Activated CD4-positive, alpha-beta T cell treated with anti-CD3 and anti-CD28 coated beads for 4 hours (primary cell): ENCODE measurements around the gene ZNF880.
A peak's percentile ranks its signal among the peaks of the same experiment; 100 is the strongest.
"Not testable (repeated sequence)": the region's sequence is repeated elsewhere in the genome, so short reads cannot be mapped to it uniquely, and the experiment has no call there.

ENCODE experiments used
- DNase-seq, 2 donors: peaks; one replicate each; pipeline ENCODE4 v3.0.0-alpha.2; 2020

The ZNF880 gene

DNA sequence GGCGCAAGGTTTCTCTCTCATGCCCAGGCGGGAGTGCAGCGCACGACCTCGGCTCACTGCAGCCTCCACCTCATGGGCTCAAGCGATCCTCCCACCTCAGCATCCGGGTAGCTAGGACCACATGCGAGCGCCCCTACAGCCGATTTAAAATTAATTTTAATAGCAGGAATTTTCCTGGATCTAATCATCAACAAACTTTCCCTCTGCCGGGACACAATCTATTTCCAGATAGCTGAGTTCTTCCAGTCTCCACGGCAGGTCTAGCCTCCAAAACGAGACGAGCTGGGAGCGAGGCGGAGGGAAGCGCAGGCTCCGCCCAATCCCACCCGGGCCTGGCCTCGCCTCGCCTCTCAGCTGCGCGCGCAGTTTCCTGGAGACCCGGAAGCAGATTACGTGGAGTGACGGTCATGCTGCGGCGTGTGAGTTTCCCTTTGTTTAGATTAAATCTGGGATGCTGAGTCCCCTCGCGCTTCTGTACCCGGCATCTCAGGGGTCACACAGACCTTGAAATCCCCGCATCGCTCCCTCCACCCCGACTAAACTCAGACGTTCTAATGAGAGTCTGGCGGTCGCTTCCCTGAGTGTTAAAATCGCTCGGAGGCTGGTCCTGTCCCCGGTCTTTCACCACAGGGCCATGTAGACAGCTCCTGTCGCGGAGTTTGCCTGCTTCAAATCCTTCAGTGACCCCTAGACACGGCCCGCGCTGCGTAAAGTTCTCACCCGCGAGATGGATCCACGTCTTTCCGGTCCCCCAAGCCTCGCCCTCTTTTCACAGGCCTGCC, at the start of gene ZNF880:
TSS of gene ZNF880 (plus strand) at position 365 of the 782 bp plus-strand sequence. CDS start at position 408, 43 bp downstream.
- DNase-seq: peak; percentile 92 to 93

DNA sequence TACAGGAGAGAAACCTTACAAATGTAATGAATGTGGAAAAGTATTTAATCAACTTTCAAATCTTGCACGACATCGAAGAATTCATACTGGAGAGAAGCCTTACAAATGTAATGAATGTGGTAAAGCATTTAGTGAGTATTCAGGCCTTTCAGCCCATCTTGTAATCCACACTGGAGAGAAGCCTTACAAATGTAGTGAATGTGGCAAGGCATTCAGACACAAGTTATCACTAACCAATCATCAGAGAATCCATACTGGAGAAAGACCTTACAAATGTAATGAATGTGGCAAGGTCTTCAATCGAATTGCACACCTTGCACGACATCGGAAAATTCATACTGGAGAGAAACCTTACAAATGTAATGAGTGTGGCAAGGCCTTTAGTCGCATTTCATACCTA, 47.3 kb upstream of the ZNF880 start:
- DNase-seq: no peak

DNA sequence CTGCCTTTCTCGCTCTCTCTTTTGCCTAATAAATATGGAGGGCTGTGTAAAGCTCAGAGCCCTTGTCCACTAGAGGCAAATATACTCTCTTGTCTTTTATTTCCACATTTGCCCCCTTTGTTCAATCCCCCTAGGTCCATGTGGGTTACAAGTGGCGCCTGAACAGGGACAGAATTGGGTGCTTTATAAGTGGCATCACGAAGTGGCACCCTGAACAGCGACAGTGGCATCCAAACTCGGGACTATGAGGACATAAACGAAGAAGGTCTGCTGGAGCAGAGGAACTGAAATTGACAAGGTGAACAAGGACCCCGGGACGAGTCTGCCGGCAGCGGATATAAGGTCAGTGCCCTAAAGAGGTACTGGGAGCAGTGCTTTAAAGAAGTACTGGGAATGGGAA, 38.0 kb upstream of the ZNF880 start:
- DNase-seq: no peak

DNA sequence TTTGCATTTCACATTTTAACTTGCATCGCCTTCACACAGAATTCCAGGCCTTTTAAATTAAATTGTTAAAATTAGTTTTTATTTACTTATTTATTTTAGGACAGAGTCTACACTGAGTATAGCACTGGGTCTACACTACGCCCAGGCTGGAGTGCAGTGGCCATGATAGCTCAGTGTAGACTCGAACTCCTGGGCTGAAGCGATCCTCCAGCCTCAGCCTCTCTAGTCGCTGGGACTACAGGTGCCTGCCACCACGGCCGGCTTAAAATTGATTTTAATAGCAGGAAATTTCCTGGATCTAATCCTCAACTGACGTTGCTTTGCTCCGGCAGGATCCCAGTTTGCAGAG, 34.0 kb upstream of the ZNF880 start:
- DNase-seq: no peak

DNA sequence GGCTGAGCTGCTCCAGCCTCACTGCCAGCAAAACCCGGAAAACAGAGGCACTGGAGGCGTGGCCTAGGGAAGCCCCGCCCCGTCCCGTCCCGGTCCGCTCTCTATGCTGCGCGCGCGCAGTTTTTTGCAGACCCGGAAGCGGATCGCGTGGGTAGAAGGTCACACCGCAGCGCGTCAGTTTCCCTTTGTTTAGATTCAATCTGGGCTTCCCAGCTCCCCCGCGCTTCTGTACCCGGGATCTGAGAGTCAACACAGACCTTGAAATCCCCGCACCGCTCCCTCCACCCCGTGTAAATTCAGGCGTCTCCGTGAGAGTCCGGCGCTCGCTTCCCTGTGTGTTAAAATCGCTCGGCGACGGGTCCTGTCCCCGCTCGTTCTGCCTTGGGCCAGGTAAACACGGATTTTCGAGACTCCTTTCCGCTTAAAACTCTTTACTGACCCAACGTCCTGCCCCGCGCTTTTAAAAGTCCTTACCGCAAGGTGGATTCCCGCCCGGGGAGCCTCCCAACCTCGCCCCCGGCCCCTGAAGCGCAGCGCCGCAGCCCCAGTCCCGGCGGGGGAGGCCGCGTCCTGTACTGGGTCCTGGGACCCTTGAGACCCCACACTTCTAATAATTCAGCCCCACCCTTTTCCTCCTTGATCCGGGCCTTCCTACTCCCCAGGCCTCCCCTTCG, 33.5 kb upstream of the ZNF880 start, which contains the start of gene ZNF610:
TSS of gene ZNF610 (plus strand) at position 127 of the 674 bp plus-strand sequence. CDS start 12,930 bp downstream, outside the sequence.
- DNase-seq: peak; percentile 84 to 87

DNA sequence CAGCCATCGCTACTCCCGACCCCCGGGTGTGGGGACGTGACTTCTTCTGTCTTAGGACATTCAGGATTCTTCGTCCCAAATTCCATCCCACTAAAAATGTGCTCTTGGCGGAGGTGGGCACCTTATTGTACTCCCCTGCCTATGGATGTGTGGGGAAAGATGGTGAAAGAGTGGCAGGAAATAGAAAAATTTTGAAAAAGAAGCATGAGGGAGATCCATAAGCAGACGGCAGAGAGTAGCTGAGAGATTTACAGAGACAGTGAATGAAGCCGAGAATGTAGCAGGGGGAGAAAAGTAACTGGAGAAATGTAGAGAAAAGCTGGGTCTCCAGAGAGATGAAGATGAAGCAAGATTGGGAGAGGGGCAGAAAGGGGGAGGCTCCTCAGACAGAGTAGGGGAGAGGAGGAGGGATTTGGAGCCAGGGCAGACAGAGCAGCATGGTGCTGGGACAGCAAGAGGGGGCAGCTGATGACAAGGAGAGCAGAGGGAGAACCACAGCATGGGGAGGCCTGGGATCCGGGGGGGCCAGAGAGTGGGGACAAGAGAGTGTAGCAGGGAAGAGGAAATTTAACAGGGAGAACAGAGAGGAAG, 32.8 kb upstream of the ZNF880 start:
- DNase-seq: no peak

DNA sequence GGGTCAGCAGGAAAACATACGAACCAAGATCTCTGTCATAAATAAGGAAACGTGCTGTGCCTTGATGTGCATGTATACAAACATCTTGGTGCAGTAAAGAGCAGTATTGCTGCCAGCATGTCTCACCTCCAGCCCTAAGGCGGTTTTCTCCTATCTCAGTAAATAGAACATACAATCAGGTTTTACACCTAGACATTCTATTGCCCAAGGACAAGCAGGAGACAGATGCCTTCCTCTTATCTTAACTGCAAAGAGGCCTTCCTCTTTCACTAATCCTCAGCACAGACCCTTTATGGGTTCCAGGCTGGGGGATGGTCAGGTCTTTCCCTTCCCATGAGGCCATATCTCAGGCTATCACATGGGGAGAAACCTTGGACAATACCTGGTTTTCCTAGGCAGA, 30.7 kb upstream of the ZNF880 start:
- not testable (repeated sequence) for DNase-seq

DNA sequence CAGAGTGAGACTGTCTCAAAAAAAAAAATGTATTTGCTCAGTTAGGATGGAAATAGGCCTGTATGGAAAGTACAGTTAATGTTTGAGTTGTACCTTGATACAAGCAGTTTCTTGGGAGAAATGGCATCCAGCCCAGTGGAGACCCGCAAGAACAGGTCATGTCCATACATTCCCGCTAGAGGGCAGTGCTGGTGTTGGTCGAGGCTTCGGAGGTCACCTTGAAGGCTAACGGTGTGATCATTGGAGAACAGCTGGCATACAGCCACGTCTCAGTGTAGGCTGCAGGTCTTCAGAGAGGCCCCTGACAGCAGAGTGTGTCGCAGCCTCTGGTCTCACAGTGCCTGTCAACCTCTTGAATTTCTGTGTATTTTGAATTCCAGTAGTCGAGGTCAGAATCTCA, 26.2 kb upstream of the ZNF880 start:
- DNase-seq: peak; percentile 42 to 54

DNA sequence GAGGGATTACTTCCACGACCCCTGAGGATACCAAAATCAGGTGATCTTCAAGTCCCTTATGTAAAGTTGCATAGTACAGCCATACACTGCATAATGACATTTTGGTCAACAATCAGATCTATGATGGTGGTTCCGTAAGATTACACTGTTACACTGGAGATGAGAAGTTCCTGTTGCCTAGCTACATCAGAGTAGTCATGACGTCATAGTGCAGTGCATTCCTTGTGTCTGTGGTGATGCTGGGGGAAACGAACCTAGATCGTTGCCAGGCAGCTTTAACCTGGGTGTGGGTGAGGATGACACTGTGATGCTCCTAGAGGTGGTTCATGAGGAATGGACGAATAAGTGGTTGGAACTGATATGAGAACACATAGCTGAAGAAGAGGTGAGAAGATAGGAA, 24.6 kb upstream of the ZNF880 start:
- no peak for DNase-seq

DNA sequence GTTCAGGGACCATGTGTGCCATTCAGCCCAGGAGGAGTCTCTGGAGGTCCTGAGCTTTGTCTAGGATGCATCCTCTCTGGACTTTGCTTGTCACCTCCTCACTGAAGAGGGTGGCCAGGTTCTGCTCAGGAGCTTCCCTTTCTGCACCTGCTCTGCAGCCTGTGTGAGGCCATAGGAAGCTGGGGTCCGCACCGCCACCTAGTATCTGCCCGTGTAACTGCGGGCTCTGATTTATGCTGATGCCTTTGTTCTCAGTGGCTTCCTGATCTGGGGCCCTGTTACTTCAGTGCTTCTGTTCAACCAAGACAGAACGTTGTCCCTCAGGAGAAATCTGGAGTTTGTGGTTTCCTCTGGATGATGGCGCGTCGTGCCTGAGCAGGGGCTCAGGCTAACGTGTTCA, 18.2 kb upstream of the ZNF880 start:
- DNase-seq: no peak

DNA sequence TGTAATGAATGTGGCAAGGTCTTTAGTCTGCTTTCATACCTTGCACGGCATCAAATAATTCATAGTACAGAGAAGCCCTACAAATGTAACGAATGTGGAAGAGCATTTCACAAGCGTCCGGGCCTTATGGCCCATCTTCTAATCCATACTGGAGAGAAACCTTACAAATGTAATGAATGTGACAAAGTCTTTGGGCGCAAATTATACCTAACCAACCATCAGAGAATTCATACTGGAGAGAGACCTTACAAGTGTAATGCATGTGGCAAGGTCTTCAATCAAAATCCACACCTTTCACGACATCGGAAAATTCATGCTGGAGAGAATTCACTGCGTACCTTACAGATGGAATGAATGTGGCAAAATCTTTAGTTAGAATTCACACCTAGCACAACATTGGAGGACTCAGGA, 3.3 kb upstream of the ZNF880 start:
- no peak for DNase-seq

DNA sequence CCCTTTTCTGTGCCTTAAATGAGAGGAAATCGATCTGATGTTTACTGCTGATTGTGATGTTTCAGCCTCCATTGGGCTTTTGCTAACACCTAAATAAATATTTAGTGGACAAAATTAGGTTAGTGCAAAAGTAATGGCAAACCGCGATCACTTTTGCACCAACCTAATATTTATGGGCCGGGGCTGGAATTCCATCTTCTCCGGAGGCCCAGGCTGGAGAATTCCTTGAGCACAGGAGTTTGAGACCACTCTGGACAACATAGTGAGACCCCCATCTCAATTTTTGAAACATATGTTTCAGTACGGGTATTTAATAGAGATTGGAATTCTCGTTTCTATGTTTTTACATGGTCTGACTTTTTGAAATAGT, 603 bp downstream of the ZNF880 start:
- DNase-seq: no peak

DNA sequence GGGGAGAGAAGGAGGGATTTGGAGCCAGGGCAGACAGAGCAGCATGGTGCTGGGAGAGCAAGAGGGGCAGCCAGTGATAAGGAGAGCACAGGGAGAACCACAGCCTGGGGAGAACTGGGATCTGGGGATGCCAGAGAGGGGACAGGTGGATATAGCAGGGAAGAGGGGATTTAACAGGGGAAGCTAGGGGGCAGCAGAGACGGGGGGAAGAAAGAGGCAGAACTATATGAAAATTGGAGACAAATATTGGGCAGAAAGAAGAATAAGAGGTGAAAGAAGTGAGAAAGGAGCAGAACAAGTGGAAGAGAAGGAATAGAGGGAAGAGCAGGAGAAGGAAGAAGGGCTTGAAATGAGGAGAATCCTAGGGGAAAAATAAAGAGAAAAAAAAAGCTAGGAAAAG, 21.4 kb downstream of the ZNF880 start:
- no peak for DNase-seq

DNA sequence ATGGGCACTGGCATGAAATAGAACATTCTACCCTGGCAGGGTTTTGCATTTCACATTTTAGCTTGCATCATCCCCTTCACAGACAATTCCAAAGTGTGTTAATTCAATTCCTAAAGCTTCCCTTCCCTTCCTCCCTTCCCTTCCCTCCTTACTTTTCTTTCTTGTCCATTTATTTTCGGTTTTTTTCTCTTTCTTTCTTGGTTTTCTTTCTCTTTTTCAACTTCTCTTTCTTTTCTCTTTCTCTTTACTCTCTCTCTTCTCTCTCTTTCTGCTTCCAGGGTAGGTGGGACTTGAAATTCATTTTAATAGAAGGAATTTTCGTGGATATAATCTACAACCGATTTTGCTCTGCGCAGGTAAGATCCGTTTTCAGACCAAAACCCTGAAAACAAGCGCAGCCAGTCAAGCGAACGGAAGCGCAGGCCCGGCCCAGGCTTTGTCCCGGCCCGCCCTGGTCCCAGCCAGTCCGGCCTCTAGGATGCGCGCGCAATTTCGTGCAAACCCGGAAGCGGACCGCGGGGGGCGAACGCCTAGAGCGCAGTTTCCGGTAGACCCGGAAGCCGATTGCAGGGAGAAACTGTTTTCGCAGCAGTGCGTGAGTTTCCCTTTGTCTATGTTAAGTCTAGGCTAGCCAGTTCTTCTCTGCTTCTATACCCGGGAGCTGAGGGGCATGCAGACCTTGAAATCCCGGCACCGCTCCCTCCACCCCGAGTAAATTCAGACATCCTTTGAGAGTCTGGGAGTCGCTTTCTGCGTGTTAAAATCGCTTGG, 27.8 kb downstream of the ZNF880 start, which contains the start of gene ZNF528:
TSS of gene ZNF528 (plus strand) at position 540 of the 771 bp plus-strand sequence. CDS start 4,165 bp downstream, outside the sequence.
- DNase-seq: peak; percentile 93 to 94

DNA sequence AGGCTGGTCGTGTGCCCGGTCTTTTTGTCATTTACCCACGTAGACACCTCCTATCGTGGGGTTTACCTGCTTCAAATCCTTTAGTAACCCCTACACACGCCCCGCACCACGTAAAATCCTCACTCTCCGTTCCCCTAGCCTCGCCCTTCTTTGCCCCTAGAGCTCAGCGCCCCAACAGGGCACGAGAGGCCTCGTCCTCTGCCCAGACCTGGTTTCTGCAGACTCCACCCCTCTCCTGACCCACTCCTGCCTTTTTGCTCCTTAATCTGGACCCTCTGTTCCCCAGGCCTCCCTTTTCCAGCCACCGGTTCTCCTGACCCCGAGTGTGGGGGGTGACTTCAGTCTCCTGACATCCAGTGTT, 28.3 kb downstream of the ZNF880 start:
- no peak for DNase-seq

DNA sequence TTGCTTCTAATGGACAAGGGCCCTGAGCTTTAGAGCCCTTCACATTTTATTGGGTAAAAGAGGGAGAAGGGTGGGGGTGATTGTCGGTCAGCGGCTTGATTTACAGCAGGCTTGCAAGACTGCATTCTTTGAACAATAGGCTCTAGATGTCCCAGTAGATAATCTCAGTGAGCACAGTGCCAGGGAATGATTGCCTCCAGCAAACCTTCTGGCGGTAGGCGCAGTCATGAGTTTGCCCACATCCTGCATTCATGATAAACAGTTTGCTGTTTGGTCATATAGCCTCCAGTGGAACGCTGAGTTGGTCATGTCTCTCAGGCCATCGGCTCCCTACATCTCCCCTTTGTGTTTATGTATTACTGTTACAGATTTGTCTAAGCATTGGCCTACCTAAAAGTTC, 40.6 kb downstream of the ZNF880 start:
- DNase-seq: no peak

DNA sequence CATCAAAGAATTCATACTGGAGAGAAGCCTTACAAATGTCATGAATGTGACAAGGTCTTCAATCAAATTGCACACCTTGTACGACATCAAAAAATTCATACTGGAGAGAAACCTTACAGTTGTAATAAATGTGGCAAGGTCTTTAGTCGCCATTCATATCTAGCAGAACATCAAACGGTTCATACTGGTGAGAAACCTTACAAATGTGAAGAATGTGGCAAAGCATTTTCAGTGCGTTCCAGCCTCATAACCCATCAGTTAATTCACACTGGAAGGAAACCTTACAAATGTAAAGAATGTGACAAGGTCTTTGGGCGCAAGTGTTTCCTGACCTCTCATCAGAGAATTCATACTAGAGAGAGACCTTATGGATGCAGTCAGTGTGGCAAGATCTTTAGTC, 46.0 kb downstream of the ZNF880 start:
- no peak for DNase-seq

DNA sequence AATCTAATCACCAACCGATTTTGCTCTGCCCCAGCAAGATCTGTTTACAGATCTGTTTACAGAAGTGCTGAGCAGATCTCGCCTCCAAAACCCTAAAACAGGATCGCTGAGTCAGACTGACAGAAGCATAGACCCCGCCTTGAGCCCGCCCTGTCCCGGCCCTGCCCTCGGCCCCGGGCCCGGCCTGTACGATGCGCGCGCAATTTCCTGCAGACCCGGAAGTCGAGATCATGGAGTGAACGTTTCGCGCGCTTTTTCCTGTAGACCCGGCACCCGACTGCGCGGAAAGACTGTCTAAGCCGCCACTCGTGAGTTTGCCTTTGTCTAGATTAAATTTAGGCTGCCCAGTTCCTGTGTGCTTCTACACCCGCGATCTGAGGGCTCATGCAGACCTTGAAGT, 59.2 kb downstream of the ZNF880 start, which contains the start of gene ZNF534:
TSS of gene ZNF534 (plus strand) at position 212 of the 400 bp plus-strand sequence. CDS start 2,327 bp downstream, outside the sequence.
- DNase-seq: no peak
